Measurements from ENCODE around the gene MMP24.
"Not testable (repeated sequence)": the region's sequence is repeated elsewhere in the genome, so short reads cannot be mapped to it uniquely, and the experiment has no call there.

The MMP24 gene

GRCh38 chr20:35199740-35200139, 26.8 kb upstream of the MMP24 start:
- Mint-ChIP-seq H3K27me3 (no peaks in the 10 kb centered on the region), H3K36me3 (ENCODE audit: insufficient read depth) (no peaks in the 10 kb centered on the region), H3K4me3 (no peak overlapping the region), H3K9me3 (no peaks in the 10 kb centered on the region), H3K27ac (no peak overlapping the region), H3K4me1 (ENCODE audit: low read depth in 2 of 2) (no peaks in the 10 kb centered on the region)
- ATAC-seq (replicated peaks): no peak
- no peak for DNase-seq

- ATAC-seq (replicated peaks) (no peak), DNase-seq (no peak)
- Mint-ChIP-seq H3K4me3 (no peak overlapping the region), H3K4me1 (ENCODE audit: low read depth in 2 of 2) (no peaks in the 10 kb centered on the region), H3K9me3 (no peaks in the 10 kb centered on the region), H3K36me3 (ENCODE audit: insufficient read depth) (no peaks in the 10 kb centered on the region), H3K27ac (no peak overlapping the region), H3K27me3 (no peaks in the 10 kb centered on the region)
Observed at GRCh38 chr20:35200267-35200666, 26.2 kb upstream of the MMP24 start.

DNA sequence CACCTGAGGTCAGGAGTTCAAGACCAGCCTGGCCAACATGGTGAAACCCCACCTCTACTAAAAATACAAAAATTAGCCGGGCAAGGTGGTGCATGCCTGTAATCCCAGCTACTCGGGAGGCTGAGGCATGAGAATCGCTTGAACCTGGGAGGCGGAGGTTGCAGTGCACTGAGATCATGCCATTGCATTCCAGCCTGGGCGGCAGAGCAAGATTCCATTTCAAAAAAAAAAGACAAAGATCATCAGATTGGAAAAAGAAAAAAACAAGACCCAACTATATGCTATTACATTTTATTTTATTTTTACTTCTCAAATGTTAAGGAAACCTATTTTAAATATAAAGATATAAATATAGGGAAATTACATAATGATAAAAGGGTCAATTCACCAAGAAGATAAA, 25.0 kb upstream of the MMP24 start:
- DNase-seq; H3K27ac Mint-ChIP-seq; H3K27me3 Mint-ChIP-seq; H3K4me1 Mint-ChIP-seq (ENCODE audit: low read depth in 2 of 2); ATAC-seq (replicated peaks); H3K4me3 Mint-ChIP-seq; H3K36me3 Mint-ChIP-seq (ENCODE audit: insufficient read depth); H3K9me3 Mint-ChIP-seq: not testable (repeated sequence)

DNA sequence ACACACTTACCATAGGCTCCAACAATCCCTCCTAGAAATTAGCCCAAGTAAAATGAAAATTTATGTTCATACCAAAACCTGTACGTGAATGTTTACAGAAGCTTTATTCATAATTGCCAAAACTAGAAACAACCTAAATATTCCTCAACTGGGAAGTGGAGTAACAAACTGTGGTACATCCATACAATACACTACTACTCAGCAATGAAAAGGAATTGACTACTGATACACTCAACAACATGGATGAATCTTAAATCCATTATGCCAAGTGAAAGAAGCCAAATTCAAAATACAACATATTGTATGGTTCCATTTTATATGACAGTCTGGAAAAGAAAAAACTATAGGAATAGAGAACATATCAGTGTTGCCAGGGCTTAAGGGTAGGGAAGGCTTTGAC, 19.7 kb upstream of the MMP24 start:
- Mint-ChIP-seq H3K27me3 (no peaks in the 10 kb centered on the region), H3K36me3 (ENCODE audit: insufficient read depth) (no peaks in the 10 kb centered on the region), H3K27ac (no peak overlapping the region), H3K4me3 (no peak overlapping the region), H3K4me1 (ENCODE audit: low read depth in 2 of 2) (no peaks in the 10 kb centered on the region), H3K9me3 (no peaks in the 10 kb centered on the region)
- ATAC-seq (replicated peaks) (no peak), DNase-seq (no peak)

- Mint-ChIP-seq H3K27ac (no peak overlapping the region), H3K9me3 (no peaks in the 10 kb centered on the region), H3K4me3 (no peak overlapping the region), H3K36me3 (ENCODE audit: insufficient read depth) (no peaks in the 10 kb centered on the region), H3K27me3 (no peaks in the 10 kb centered on the region), H3K4me1 (ENCODE audit: low read depth in 2 of 2) (no peaks in the 10 kb centered on the region)
- peak; percentile 79 to 86 (median 80) for DNase-seq
- peak; percentile 96 for ATAC-seq (replicated peaks)
Observed at GRCh38 chr20:35207950-35208611, 18.4 kb upstream of the MMP24 start.

DNA sequence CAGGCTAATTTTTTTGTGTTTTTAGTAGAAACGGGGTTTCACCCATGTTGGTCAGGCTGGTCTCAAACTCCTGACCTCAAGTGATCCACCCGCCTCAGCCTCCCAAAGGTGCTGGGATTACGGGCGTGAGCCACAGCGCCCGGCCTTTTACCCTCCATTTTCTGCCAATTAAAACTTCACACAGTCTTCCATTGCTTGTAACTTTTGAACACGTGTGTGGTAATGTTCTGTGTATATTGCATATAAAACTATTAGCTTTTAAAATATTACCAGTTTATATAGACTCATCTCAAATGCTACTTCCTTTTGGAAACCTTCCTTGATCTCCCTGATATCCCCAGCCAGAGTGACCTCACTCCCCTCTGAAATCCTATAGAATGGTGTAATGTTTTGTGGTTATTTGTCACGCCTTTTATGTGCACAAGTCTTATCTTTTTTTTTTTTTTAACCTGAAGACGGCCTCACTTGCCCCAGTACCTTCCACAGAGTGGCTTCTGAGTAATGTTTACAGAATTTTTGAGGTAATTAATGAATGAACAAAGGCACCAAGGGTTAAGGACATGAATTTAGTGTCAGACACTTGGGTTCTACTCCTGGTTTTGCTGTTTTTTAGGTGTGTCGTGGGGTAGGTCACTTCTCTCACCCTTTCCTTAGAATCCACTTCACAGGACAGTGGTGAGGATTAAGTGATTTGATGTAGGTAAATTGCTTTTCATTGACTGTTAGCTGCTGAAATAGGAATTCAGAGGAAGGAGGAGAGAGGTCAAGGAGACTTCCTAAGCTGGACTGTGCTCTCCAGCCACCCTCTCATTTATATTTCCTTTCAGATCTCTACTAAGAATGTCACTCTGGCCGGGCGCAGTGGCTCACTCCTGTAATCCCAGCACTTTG, 11.2 kb upstream of the MMP24 start:
- Mint-ChIP-seq H3K27ac (no peak overlapping the region), H3K4me1 (ENCODE audit: low read depth in 2 of 2) (no peaks in the 10 kb centered on the region), H3K4me3 (no peak overlapping the region), H3K9me3 (no peaks in the 10 kb centered on the region), H3K36me3 (ENCODE audit: insufficient read depth) (no peaks in the 10 kb centered on the region), H3K27me3 (no peaks in the 10 kb centered on the region)
- ATAC-seq (replicated peaks) (no peak), DNase-seq (no peak)

DNA sequence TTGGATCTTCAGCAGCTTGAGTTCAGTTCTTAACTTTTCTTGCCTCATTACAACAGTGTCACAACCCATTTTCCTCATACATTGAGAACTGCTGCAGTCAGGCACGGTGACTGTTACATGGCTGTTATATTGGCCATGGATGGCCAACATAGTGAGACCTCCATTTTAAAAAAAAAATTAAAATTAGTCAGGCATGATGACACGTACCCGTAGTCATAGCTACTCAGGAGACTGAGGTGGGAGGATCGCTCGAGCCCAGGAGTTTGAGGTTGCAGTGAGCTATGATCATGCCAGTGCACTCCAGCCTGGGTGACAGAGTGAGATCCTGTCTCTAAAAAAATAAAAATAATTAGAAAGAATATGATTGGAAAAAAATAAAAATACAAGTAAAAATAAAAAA, 9.9 kb upstream of the MMP24 start:
- Mint-ChIP-seq H3K36me3 (ENCODE audit: insufficient read depth) (no peaks in the 10 kb centered on the region), H3K27ac (no peak overlapping the region), H3K27me3 (no peaks in the 10 kb centered on the region), H3K4me1 (ENCODE audit: low read depth in 2 of 2) (no peaks in the 10 kb centered on the region), H3K4me3 (no peak overlapping the region), H3K9me3 (no peaks in the 10 kb centered on the region)
- ATAC-seq (replicated peaks) (no peak), DNase-seq (no peak)

DNA sequence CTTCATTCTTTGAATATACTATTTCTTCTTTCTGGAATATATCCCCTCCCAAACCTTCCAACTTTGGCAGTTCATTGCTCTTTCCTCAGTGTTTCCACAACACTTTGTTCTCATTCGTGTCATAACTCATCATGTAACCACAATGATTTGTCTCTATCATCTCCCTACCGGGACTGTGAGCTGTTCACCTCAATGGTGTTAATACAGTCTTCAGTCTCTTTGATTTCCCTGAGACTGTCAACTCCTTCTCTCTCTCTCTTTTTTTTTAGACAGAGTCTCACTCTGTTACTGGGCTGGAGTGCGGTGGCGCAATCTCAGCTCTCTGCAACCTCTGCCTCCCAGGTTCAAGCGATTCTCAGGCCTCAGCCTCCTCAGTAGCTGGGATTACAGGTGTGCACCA, 2.5 kb upstream of the MMP24 start:
- Mint-ChIP-seq H3K27me3 (peaks cover 22 to 28% of the 10 kb centered on the region in 2 donors), H3K36me3 (ENCODE audit: insufficient read depth) (peaks cover 4% of the 10 kb centered on the region), H3K9me3 (no peaks in the 10 kb centered on the region), H3K27ac (no peak overlapping the region), H3K4me1 (ENCODE audit: low read depth in 2 of 2) (peaks cover 6 to 16% of the 10 kb centered on the region in 2 donors), H3K4me3 (no peak overlapping the region)
- DNase-seq (no peak), ATAC-seq (replicated peaks) (no peak)

GRCh38 chr20:35224536-35224935, 2.0 kb upstream of the MMP24 start:
- Mint-ChIP-seq H3K27ac (no peak overlapping the region), H3K9me3 (no peaks in the 10 kb centered on the region), H3K4me1 (ENCODE audit: low read depth in 2 of 2) (peaks cover 6 to 16% of the 10 kb centered on the region in 2 donors), H3K4me3 (no peak overlapping the region), H3K27me3 (peaks cover 28 to 30% of the 10 kb centered on the region in 2 donors), H3K36me3 (ENCODE audit: insufficient read depth) (peaks cover 4% of the 10 kb centered on the region)
- no peak for DNase-seq
- no peak for ATAC-seq (replicated peaks)

DNA sequence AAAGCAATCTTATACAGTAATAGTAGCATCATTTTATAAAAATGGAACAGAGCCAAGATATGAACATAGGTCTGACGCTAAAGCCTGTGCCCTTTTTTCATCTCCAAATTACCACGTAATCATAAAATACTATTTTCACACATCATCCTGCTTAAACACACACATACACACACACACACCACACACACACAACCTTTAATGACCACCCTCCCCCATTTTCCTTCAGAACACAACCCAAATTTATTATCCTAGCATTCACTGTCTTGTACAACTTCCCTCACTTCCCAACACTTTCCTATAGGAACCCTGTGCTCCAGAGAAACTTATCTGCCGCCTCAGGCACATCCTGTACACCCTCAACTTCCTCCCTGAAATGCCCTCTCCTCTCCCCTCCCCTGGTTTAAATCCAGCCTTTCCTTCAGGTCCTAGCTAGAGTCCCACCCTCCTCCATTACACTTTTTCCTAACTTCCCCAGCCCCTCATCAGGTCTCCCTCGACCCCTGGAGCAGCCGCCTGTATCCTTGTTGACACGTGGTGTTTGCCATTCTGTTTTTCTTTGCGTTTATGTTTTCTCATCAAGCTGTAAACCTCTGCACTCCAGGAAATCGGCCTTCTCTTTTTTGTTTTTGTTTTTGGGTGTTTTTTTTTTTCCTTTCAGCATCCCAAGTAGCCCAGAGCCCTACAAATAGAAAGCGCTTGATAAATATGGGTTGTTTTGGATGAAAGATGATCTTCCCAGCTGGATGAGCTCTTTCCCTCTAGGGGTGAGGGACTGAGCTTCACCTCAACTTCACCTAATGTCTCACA, 968 bp upstream of the MMP24 start:
- H3K9me3 Mint-ChIP-seq: no peaks in the 10 kb centered on the region
- peak overlapping the region; percentile 61 to 71 for H3K4me3 Mint-ChIP-seq
- no peak for ATAC-seq (replicated peaks)
- peaks cover 4% of the 10 kb centered on the region for H3K36me3 Mint-ChIP-seq (ENCODE audit: insufficient read depth)
- H3K4me1 Mint-ChIP-seq (ENCODE audit: low read depth in 2 of 2): peaks cover 6 to 16% of the 10 kb centered on the region in 2 donors
- H3K27ac Mint-ChIP-seq: peak overlapping the region in 1 of 2 donors; percentile 32
- peaks cover 28 to 30% of the 10 kb centered on the region in 2 donors for H3K27me3 Mint-ChIP-seq
- no peak for DNase-seq

DNA sequence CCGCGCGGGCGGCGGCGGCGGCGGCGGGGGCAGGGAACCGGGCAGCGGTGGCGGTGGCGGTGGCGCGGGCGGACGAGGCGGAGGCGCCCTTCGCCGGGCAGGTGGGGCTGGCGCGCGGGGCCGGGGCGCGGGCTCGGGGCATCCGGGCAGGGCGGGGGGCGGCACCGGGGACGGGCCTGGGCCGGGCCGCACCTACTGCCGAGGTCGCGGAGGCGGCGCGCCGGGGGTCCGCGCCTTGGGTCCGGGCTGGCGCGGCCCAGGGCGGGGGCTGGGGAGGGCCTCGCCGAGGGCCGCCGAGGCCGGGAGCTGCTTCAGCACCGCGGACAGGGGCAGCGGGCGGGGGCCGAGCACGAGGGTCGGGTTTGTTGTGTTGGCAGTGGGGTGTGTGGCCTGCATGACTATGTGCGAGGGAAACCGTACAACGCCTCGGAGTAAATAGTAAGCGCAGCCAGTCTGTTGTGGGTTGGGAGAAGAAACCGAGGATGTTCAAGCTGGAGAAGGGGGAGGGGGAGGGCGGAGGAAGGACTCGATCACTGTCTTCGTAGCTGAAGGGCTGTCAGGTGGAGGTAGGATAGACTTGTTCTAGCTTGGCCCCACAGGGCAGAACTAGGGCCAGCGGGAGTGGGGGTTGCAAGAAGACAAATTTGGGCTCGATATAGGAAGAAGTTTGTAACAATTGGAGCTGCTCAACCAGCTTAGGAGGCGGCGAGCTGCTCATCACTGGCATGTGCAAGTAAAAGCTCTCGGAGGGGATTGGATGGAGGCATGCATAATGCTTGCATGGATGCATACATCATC, 593 bp downstream of the MMP24 start:
- peak; percentile 44 to 47 (median 47) for DNase-seq
- Mint-ChIP-seq H3K4me1 (ENCODE audit: low read depth in 2 of 2) (peaks cover 6 to 16% of the 10 kb centered on the region in 2 donors), H3K27ac (peak overlapping the region; percentile 36 to 44), H3K4me3 (peak overlapping the region; percentile 63 to 75), H3K9me3 (no peaks in the 10 kb centered on the region), H3K36me3 (ENCODE audit: insufficient read depth) (peaks cover 4% of the 10 kb centered on the region), H3K27me3 (peaks cover 28 to 30% of the 10 kb centered on the region in 2 donors)
- peak; percentile 89 for ATAC-seq (replicated peaks)

GRCh38 chr20:35232575-35232974, 6.1 kb downstream of the MMP24 start:
- H3K9me3 Mint-ChIP-seq: no peaks in the 10 kb centered on the region
- H3K4me3 Mint-ChIP-seq: no peak overlapping the region
- H3K36me3 Mint-ChIP-seq (ENCODE audit: insufficient read depth): peaks cover 5% of the 10 kb centered on the region
- H3K4me1 Mint-ChIP-seq (ENCODE audit: low read depth in 2 of 2): peaks cover 4% of the 10 kb centered on the region in 2 donors
- H3K27ac Mint-ChIP-seq: no peak overlapping the region
- peaks cover 5 to 10% of the 10 kb centered on the region in 2 donors for H3K27me3 Mint-ChIP-seq
- DNase-seq: no peak
- ATAC-seq (replicated peaks): no peak

GRCh38 chr20:35235881-35236280, 9.4 kb downstream of the MMP24 start:
- Mint-ChIP-seq H3K4me3 (no peak overlapping the region), H3K27ac (peak overlapping the region in 1 of 2 donors; percentile 11), H3K36me3 (ENCODE audit: insufficient read depth) (peaks cover 10% of the 10 kb centered on the region), H3K4me1 (ENCODE audit: low read depth in 2 of 2) (peaks cover 7 to 9% of the 10 kb centered on the region in 2 donors), H3K9me3 (no peaks in the 10 kb centered on the region), H3K27me3 (no peaks in the 10 kb centered on the region)
- DNase-seq (no peak), ATAC-seq (replicated peaks) (no peak)
